SH-SY5Y (cell line): ENCODE results near the gene CCDC116.

Experiments used
- GATA2 ChIP-seq: IDR thresholded peaks from 2 replicates; pipeline ENCODE4 v1.6.1; 2011; ENCODE audit warnings: mild to moderate bottlenecking, low read depth, low read length
- GATA3 ChIP-seq: IDR thresholded peaks from 2 replicates; pipeline ENCODE4 v1.6.1; 2011; ENCODE audit warnings: low read depth, mild to moderate bottlenecking, low read length, moderate library complexity

DNA sequence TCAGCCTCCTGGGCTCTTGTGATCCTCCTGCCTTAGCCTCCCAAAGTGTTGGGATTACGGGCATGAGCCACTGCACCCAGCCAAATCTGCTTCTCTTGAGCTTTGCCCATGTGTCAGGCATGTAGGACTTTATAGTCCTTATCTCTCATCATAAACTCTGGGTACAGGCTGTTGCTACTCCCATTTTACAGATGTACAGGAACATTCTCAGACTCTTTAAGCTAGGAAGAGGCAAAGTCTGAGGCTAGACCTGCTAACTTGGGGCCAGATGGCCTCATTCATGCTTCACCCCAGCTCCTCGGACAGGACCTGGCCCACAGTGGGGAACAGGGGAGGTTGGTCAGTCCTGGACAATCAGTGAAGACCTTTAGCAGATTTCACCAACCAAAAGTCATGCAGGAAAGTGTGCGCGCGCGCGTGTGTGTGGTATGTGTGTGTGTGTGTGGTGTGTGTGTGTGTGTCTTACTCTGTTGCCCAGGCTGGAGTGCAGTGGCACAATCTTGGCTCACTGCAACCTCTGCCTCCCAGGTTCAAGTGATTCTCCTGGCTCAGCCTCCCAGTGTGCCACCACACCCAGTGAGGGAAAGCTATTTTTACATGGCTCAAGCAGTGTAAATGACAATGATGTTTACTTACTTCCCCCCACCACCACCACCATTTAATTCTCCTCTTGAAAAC lies 26.5 kb upstream of the CCDC116 start:
- no peak for TF ChIP-seq GATA2
- TF ChIP-seq GATA3, result no peak
